Measurements from ENCODE around the gene VPS45.

VPS45 gene

GRCh38 chr1:150162862-150163706, 95.5 kb downstream of the VPS45 start:
- no peak for DNase-seq (ENCODE audit: low spot score)
- Mint-ChIP-seq H3K4me1 (ENCODE audit: low read depth) (peaks cover 51% of the 10 kb centered on the region), H3K27ac (peak overlapping the region; percentile 13), H3K36me3 (ENCODE audit: low read depth) (peaks cover 29% of the 10 kb centered on the region), H3K27me3 (ENCODE audit: low read depth) (peaks cover 2% of the 10 kb centered on the region), H3K4me3 (peak overlapping the region; percentile 27), H3K9me3 (no peaks in the 10 kb centered on the region)

- peaks cover 50% of the 10 kb centered on the region for H3K4me1 Mint-ChIP-seq (ENCODE audit: low read depth)
- DNase-seq (ENCODE audit: low spot score) = no peak
- no peaks in the 10 kb centered on the region for H3K9me3 Mint-ChIP-seq
- H3K36me3 Mint-ChIP-seq (ENCODE audit: low read depth) = peaks cover 20% of the 10 kb centered on the region
- H3K27me3 Mint-ChIP-seq (ENCODE audit: low read depth) = peaks cover 2% of the 10 kb centered on the region
- H3K27ac Mint-ChIP-seq = no peak overlapping the region
- H3K4me3 Mint-ChIP-seq = no peak overlapping the region
Measured at GRCh38 chr1:150164224-150164623, 96.6 kb downstream of the VPS45 start.

GRCh38 chr1:150164779-150165178, 97.2 kb downstream of the VPS45 start:
- Mint-ChIP-seq H3K9me3 (no peaks in the 10 kb centered on the region), H3K4me1 (ENCODE audit: low read depth) (peaks cover 46% of the 10 kb centered on the region), H3K27ac (no peak overlapping the region), H3K36me3 (ENCODE audit: low read depth) (peaks cover 16% of the 10 kb centered on the region), H3K4me3 (no peak overlapping the region), H3K27me3 (ENCODE audit: low read depth) (peaks cover 2% of the 10 kb centered on the region)
- no peak for DNase-seq (ENCODE audit: low spot score)

GRCh38 chr1:150165622-150166612, 98.3 kb downstream of the VPS45 start:
- H3K4me3 Mint-ChIP-seq = no peak overlapping the region
- peaks cover 6% of the 10 kb centered on the region for H3K36me3 Mint-ChIP-seq (ENCODE audit: low read depth)
- peaks cover 36% of the 10 kb centered on the region for H3K4me1 Mint-ChIP-seq (ENCODE audit: low read depth)
- peak; percentile 31 for DNase-seq (ENCODE audit: low spot score)
- H3K9me3 Mint-ChIP-seq = no peaks in the 10 kb centered on the region
- H3K27me3 Mint-ChIP-seq (ENCODE audit: low read depth) = peaks cover 2% of the 10 kb centered on the region
- no peak overlapping the region for H3K27ac Mint-ChIP-seq

- Mint-ChIP-seq H3K27ac (no peak overlapping the region), H3K36me3 (ENCODE audit: low read depth) (no peaks in the 10 kb centered on the region), H3K4me1 (ENCODE audit: low read depth) (peaks cover 13% of the 10 kb centered on the region), H3K27me3 (ENCODE audit: low read depth) (peaks cover 4% of the 10 kb centered on the region), H3K9me3 (no peaks in the 10 kb centered on the region), H3K4me3 (no peak overlapping the region)
- peak; percentile 40 for DNase-seq (ENCODE audit: low spot score)
Measured at GRCh38 chr1:150168960-150169601, 101.5 kb downstream of the VPS45 start.

GRCh38 chr1:150171801-150172200, 104.2 kb downstream of the VPS45 start:
- no peaks in the 10 kb centered on the region for H3K9me3 Mint-ChIP-seq
- H3K27me3 Mint-ChIP-seq (ENCODE audit: low read depth) = peaks cover 3% of the 10 kb centered on the region
- no peak overlapping the region for H3K27ac Mint-ChIP-seq
- no peak for DNase-seq (ENCODE audit: low spot score)
- H3K36me3 Mint-ChIP-seq (ENCODE audit: low read depth) = no peaks in the 10 kb centered on the region
- no peak overlapping the region for H3K4me3 Mint-ChIP-seq
- H3K4me1 Mint-ChIP-seq (ENCODE audit: low read depth) = peaks cover 2% of the 10 kb centered on the region

GRCh38 chr1:150173141-150173585, 105.6 kb downstream of the VPS45 start:
- H3K27ac Mint-ChIP-seq = no peak overlapping the region
- no peak overlapping the region for H3K4me3 Mint-ChIP-seq
- DNase-seq (ENCODE audit: low spot score) = no peak
- peaks cover 2% of the 10 kb centered on the region for H3K4me1 Mint-ChIP-seq (ENCODE audit: low read depth)
- H3K27me3 Mint-ChIP-seq (ENCODE audit: low read depth) = peaks cover 3% of the 10 kb centered on the region
- H3K36me3 Mint-ChIP-seq (ENCODE audit: low read depth) = no peaks in the 10 kb centered on the region
- H3K9me3 Mint-ChIP-seq = no peaks in the 10 kb centered on the region

GRCh38 chr1:150176593-150176992, 109.0 kb downstream of the VPS45 start:
- DNase-seq (ENCODE audit: low spot score) = no peak
- H3K27ac Mint-ChIP-seq = no peak overlapping the region
- no peaks in the 10 kb centered on the region for H3K4me1 Mint-ChIP-seq (ENCODE audit: low read depth)
- no peak overlapping the region for H3K4me3 Mint-ChIP-seq
- H3K36me3 Mint-ChIP-seq (ENCODE audit: low read depth) = no peaks in the 10 kb centered on the region
- H3K27me3 Mint-ChIP-seq (ENCODE audit: low read depth) = peaks cover 5% of the 10 kb centered on the region
- H3K9me3 Mint-ChIP-seq = no peaks in the 10 kb centered on the region

GRCh38 chr1:150178548-150178947, 111.0 kb downstream of the VPS45 start:
- Mint-ChIP-seq H3K4me3 (no peak overlapping the region), H3K9me3 (no peaks in the 10 kb centered on the region), H3K27me3 (ENCODE audit: low read depth) (peaks cover 2% of the 10 kb centered on the region), H3K27ac (no peak overlapping the region), H3K4me1 (ENCODE audit: low read depth) (no peaks in the 10 kb centered on the region), H3K36me3 (ENCODE audit: low read depth) (no peaks in the 10 kb centered on the region)
- no peak for DNase-seq (ENCODE audit: low spot score)

- DNase-seq (ENCODE audit: low spot score) = no peak
- H3K36me3 Mint-ChIP-seq (ENCODE audit: low read depth) = no peaks in the 10 kb centered on the region
- H3K9me3 Mint-ChIP-seq = no peaks in the 10 kb centered on the region
- H3K4me1 Mint-ChIP-seq (ENCODE audit: low read depth) = no peaks in the 10 kb centered on the region
- H3K4me3 Mint-ChIP-seq = no peak overlapping the region
- H3K27ac Mint-ChIP-seq = no peak overlapping the region
- H3K27me3 Mint-ChIP-seq (ENCODE audit: low read depth) = peaks cover 2% of the 10 kb centered on the region
Measured at GRCh38 chr1:150179867-150180266, 112.3 kb downstream of the VPS45 start.

- DNase-seq (ENCODE audit: low spot score) = no peak
- no peaks in the 10 kb centered on the region for H3K9me3 Mint-ChIP-seq
- H3K4me3 Mint-ChIP-seq = no peak overlapping the region
Measured at GRCh38 chr1:150180474-150180873, 112.9 kb downstream of the VPS45 start.

GRCh38 chr1:150182247-150182646, 114.7 kb downstream of the VPS45 start:
- peaks cover 6% of the 10 kb centered on the region for H3K4me1 Mint-ChIP-seq (ENCODE audit: low read depth)
- no peak for DNase-seq (ENCODE audit: low spot score)
- no peaks in the 10 kb centered on the region for H3K36me3 Mint-ChIP-seq (ENCODE audit: low read depth)
- H3K27ac Mint-ChIP-seq = no peak overlapping the region
- H3K27me3 Mint-ChIP-seq (ENCODE audit: low read depth) = peaks cover 2% of the 10 kb centered on the region
- no peak overlapping the region for H3K4me3 Mint-ChIP-seq
- H3K9me3 Mint-ChIP-seq = no peaks in the 10 kb centered on the region

More at GRCh38 chr1:150180474-150180873, 112.9 kb downstream of the VPS45 start:
- Mint-ChIP-seq H3K4me1 (ENCODE audit: low read depth) (no peaks in the 10 kb centered on the region), H3K36me3 (ENCODE audit: low read depth) (no peaks in the 10 kb centered on the region), H3K27ac (no peak overlapping the region), H3K27me3 (ENCODE audit: low read depth) (peaks cover 2% of the 10 kb centered on the region)

GRCh38 chr1:150183061-150183460, 115.5 kb downstream of the VPS45 start:
- Mint-ChIP-seq H3K4me1 (ENCODE audit: low read depth) (peaks cover 11% of the 10 kb centered on the region), H3K9me3 (no peaks in the 10 kb centered on the region), H3K36me3 (ENCODE audit: low read depth) (no peaks in the 10 kb centered on the region), H3K27me3 (ENCODE audit: low read depth) (peaks cover 2% of the 10 kb centered on the region), H3K27ac (no peak overlapping the region), H3K4me3 (no peak overlapping the region)
- no peak for DNase-seq (ENCODE audit: low spot score)
